GM23338 (cell line): ENCODE measurements around the gene CCL24. TPM values are rescaled to one million over a fixed set of nuclear protein-coding genes. Genes with fewer than 3 reads are reported as not detected.

ENCODE experiments used
- ATAC-seq: fragments of 200-7000 bp; cut with Tn5 transposase; 3 replicates; pipeline ENCODE4 v1.9.1; 2020
- DNase-seq: peaks from one replicate; pipeline ENCODE4 v3.0.0-alpha.2; 2015; ENCODE audit warnings: low spot score
- H2AFZ ChIP-seq: fragments of 200-600 bp; sonication (generic); 2 replicates; pipeline ENCODE4 v1.8.0; 2016; ENCODE audit warnings: antibody characterized with exemption, mild to moderate bottlenecking, moderate library complexity
- H3F3A ChIP-seq: fragments of 200-600 bp; sonication (generic); replicated peaks from 2 replicates; pipeline ENCODE4 v1.8.0; 2017; ENCODE audit warnings: antibody characterized with exemption, mixed run types, low read depth
- H3K27ac ChIP-seq: fragments of 200-600 bp; sonication (generic); 2 replicates; pipeline ENCODE4 v1.6.1; 2016; ENCODE audit warnings: low read depth
- H3K27me3 ChIP-seq: fragments of 200-600 bp; sonication (generic); 2 replicates; pipeline ENCODE4 v1.8.0; 2016; ENCODE audit warnings: mild to moderate bottlenecking, mixed run types, moderate library complexity; ENCODE audit not compliant: insufficient read depth
- H3K36me3 ChIP-seq: fragments of 200-600 bp; sonication (generic); 2 replicates; pipeline ENCODE4 v1.8.0; 2016; ENCODE audit warnings: mild to moderate bottlenecking; ENCODE audit not compliant: insufficient read depth
- H3K4me1 ChIP-seq: fragments of 200-600 bp; sonication (generic); 2 replicates; pipeline ENCODE4 v1.8.0; 2016; ENCODE audit warnings: mild to moderate bottlenecking, moderate library complexity; ENCODE audit not compliant: insufficient read depth
- H3K4me2 ChIP-seq: fragments of 200-600 bp; sonication (generic); 2 replicates; pipeline ENCODE4 v1.7.1; 2017; ENCODE audit warnings: mixed run types
- H3K4me3 ChIP-seq: fragments of 200-600 bp; sonication (generic); 2 replicates; pipeline ENCODE4 v1.6.1; 2016; ENCODE audit warnings: mixed run types
- H3K79me2 ChIP-seq: fragments of 200-600 bp; sonication (generic); replicated peaks from 2 replicates; pipeline ENCODE4 v1.8.0; 2017; ENCODE audit warnings: mild to moderate bottlenecking; ENCODE audit not compliant: insufficient read depth
- H3K9me2 ChIP-seq: fragments of 200-600 bp; sonication (generic); 2 replicates; pipeline ENCODE4 v1.8.0; 2017; ENCODE audit not compliant: insufficient read depth
- H4K20me1 ChIP-seq: fragments of 200-600 bp; sonication (generic); replicated peaks from 2 replicates; pipeline ENCODE4 v1.8.0; 2017; ENCODE audit warnings: mild to moderate bottlenecking; ENCODE audit not compliant: insufficient read depth
- H3K27ac Mint-ChIP-seq: 2 replicates; pipeline ENCODE4 v1.8.0; 2020; ENCODE audit warnings: inconsistent platforms, mild to moderate bottlenecking, moderate library complexity, mixed read lengths
- H3K27me3 Mint-ChIP-seq: 3 replicates; pipeline ENCODE4 v1.8.0; 2022; ENCODE audit warnings: low read depth, mild to moderate bottlenecking, moderate library complexity, mixed read lengths, inconsistent platforms; ENCODE audit not compliant: insufficient read depth, poor library complexity
- H3K36me3 Mint-ChIP-seq: 3 replicates; pipeline ENCODE4 v1.8.0; 2021; ENCODE audit warnings: low read depth, mild to moderate bottlenecking, inconsistent platforms, moderate library complexity, mixed read lengths
- H3K4me1 Mint-ChIP-seq: 3 replicates; pipeline ENCODE4 v1.8.0; 2020; ENCODE audit warnings: mild to moderate bottlenecking, inconsistent platforms, mixed read lengths
- H3K4me3 Mint-ChIP-seq: 3 replicates; pipeline ENCODE4 v1.8.0; 2021; ENCODE audit warnings: moderate library complexity, mild to moderate bottlenecking, inconsistent platforms, mixed read lengths
- H3K9me3 Mint-ChIP-seq: 3 replicates; pipeline ENCODE4 v1.8.0; 2020; ENCODE audit warnings: moderate library complexity, mild to moderate bottlenecking, inconsistent platforms, mixed read lengths
- CREB1 ChIP-seq: fragments of 250-450 bp; sonication (Bioruptor Pico); IDR thresholded peaks from 2 replicates; pipeline ENCODE4 v1.5.0; 2020; ENCODE audit warnings: low read depth, mild to moderate bottlenecking, moderate library complexity
- CTCF ChIP-seq, 2 experiments: fragments of 200-600 bp in 1 of 2; sonication (generic) in 1 of 2; conservative IDR thresholded peaks; 2 replicates each; pipeline versions ENCODE4 v1.5.1 to v1.6.1; 2016 to 2017; ENCODE audit warnings: antibody characterized with exemption in 2 of 2, low read depth in 2 of 2, mild to moderate bottlenecking in 2 of 2, moderate library complexity in 1 of 2
- EZH2 ChIP-seq: fragments of 200-600 bp; sonication (generic); IDR thresholded peaks from one replicate; pipeline ENCODE4 v1.8.0; 2017; ENCODE audit warnings: antibody characterized with exemption, mild to moderate bottlenecking, low read depth; ENCODE audit not compliant: unreplicated experiment
- EZH2phosphoT487 ChIP-seq: fragments of 200-600 bp; sonication (generic); IDR thresholded peaks from one replicate; pipeline ENCODE4 v1.8.1; 2018; ENCODE audit warnings: antibody characterized with exemption; ENCODE audit not compliant: unreplicated experiment
- JUNB ChIP-seq: IDR thresholded peaks from one replicate; pipeline ENCODE4 v1.6.1; 2016; ENCODE audit warnings: antibody characterized with exemption; ENCODE audit not compliant: unreplicated experiment
- NANOG ChIP-seq: IDR thresholded peaks from 2 replicates; pipeline ENCODE4 v1.6.1; 2016; ENCODE audit warnings: antibody characterized with exemption, borderline replicate concordance
- POLR2AphosphoS5 ChIP-seq: IDR thresholded peaks from 2 replicates; pipeline ENCODE4 v1.6.1; 2016; ENCODE audit warnings: antibody characterized with exemption, low read depth
- STAT1 ChIP-seq: IDR thresholded peaks from one replicate; pipeline ENCODE4 v1.6.1; 2016; ENCODE audit warnings: antibody characterized with exemption; ENCODE audit not compliant: unreplicated experiment
- ZNF114 ChIP-seq: fragments of 250-450 bp; sonication (Bioruptor Pico); IDR thresholded peaks from 2 replicates; pipeline ENCODE4 v1.5.0; 2020; ENCODE audit warnings: mild to moderate bottlenecking, moderate library complexity
- ZNF331 ChIP-seq: fragments of 250-450 bp; sonication (Bioruptor Pico); IDR thresholded peaks from 2 replicates; pipeline ENCODE4 v1.5.0; 2020; ENCODE audit warnings: low read depth, mild to moderate bottlenecking, moderate library complexity
- polyA plus RNA-seq: library from polyadenylated mRNA; unstranded; fragments of >200 nt; fragmentation: Nextera tagmentation; extraction: Ambion mirVana; gene quantifications from 2 replicates; pipeline ENCODE4 v1.2.1, GENCODE V29; 2016
- total RNA-seq: library from RNA; depleted of rRNA; stranded (reverse); fragments of >200 nt; shearing (Covaris generic); gene quantifications from 2 replicates; pipeline ENCODE4 v1.2.3, GENCODE V29; 2014
- TF ChIP-seq, protein P1 (sequence below): IDR thresholded peaks from 2 replicates; pipeline ENCODE4 v1.6.1; 2016; ENCODE audit warnings: antibody characterized with exemption
- TF ChIP-seq, protein P2 (sequence below): fragments of 250-450 bp; sonication (Bioruptor Pico); IDR thresholded peaks from 2 replicates; pipeline ENCODE4 v1.5.0; 2020; ENCODE audit warnings: mild to moderate bottlenecking, moderate library complexity
- TF ChIP-seq, protein P3 (sequence below): IDR thresholded peaks from one replicate; pipeline ENCODE4 v1.6.1; 2018; ENCODE audit warnings: antibody characterized with exemption; ENCODE audit not compliant: unreplicated experiment

Gene CCL24
- total and polyA plus RNA-seq, 2 experiments from 2014 or later: not detected

DNA sequence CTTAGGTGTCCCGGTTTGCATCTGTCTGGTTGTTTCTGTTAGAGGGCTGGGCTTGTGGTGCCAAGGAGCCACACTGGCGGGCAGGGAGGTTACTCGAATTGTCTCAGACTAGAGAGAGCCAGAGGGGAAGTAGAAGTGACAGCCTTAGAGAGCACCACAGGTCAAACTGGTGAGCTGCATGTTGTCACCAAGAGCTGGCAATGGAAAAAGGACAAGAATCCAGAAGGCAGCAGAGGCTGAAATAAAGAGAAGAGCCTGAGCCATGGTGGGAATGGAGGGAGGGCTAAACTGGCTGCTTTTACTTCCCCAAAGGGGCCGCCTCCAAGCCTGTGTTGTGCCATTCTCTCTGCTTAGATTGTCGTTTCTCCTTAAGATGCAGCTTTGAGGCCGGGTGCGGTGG lies 34.1 kb upstream of the CCL24 start:
- no peaks in the 10 kb centered on the region for H3K27me3 ChIP-seq
- H3K4me1 Mint-ChIP-seq: no peaks in the 10 kb centered on the region
- H3K4me1 ChIP-seq: no peaks in the 10 kb centered on the region
- no peaks in the 10 kb centered on the region for H3F3A ChIP-seq
- H3K4me2 ChIP-seq: no peak overlapping the region
- H3K9me3 Mint-ChIP-seq: no peaks in the 10 kb centered on the region
- no peaks in the 10 kb centered on the region for H3K27me3 Mint-ChIP-seq
- H3K79me2 ChIP-seq: no peaks in the 10 kb centered on the region
- ATAC-seq (no peak), DNase-seq (no peak)
- TF ChIP-seq, protein P1, sequence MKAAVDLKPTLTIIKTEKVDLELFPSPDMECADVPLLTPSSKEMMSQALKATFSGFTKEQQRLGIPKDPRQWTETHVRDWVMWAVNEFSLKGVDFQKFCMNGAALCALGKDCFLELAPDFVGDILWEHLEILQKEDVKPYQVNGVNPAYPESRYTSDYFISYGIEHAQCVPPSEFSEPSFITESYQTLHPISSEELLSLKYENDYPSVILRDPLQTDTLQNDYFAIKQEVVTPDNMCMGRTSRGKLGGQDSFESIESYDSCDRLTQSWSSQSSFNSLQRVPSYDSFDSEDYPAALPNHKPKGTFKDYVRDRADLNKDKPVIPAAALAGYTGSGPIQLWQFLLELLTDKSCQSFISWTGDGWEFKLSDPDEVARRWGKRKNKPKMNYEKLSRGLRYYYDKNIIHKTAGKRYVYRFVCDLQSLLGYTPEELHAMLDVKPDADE: no peak
- TF ChIP-seq EZH2: no peak
- TF ChIP-seq CTCF (conservative IDR thresholded peaks at IDR 0.05; ENCODE audit: low read depth in 2 of 2): no peak
- no peak for TF ChIP-seq ZNF331
- TF ChIP-seq ZNF114 (CRISPR knock-in tag): no peak
- no peak for TF ChIP-seq POLR2AphosphoS5
- no peak for TF ChIP-seq JUNB
- TF ChIP-seq EZH2phosphoT487: no peak
- TF ChIP-seq CREB1 (CRISPR knock-in tag): no peak
- TF ChIP-seq NANOG: no peak
- TF ChIP-seq, protein P2, sequence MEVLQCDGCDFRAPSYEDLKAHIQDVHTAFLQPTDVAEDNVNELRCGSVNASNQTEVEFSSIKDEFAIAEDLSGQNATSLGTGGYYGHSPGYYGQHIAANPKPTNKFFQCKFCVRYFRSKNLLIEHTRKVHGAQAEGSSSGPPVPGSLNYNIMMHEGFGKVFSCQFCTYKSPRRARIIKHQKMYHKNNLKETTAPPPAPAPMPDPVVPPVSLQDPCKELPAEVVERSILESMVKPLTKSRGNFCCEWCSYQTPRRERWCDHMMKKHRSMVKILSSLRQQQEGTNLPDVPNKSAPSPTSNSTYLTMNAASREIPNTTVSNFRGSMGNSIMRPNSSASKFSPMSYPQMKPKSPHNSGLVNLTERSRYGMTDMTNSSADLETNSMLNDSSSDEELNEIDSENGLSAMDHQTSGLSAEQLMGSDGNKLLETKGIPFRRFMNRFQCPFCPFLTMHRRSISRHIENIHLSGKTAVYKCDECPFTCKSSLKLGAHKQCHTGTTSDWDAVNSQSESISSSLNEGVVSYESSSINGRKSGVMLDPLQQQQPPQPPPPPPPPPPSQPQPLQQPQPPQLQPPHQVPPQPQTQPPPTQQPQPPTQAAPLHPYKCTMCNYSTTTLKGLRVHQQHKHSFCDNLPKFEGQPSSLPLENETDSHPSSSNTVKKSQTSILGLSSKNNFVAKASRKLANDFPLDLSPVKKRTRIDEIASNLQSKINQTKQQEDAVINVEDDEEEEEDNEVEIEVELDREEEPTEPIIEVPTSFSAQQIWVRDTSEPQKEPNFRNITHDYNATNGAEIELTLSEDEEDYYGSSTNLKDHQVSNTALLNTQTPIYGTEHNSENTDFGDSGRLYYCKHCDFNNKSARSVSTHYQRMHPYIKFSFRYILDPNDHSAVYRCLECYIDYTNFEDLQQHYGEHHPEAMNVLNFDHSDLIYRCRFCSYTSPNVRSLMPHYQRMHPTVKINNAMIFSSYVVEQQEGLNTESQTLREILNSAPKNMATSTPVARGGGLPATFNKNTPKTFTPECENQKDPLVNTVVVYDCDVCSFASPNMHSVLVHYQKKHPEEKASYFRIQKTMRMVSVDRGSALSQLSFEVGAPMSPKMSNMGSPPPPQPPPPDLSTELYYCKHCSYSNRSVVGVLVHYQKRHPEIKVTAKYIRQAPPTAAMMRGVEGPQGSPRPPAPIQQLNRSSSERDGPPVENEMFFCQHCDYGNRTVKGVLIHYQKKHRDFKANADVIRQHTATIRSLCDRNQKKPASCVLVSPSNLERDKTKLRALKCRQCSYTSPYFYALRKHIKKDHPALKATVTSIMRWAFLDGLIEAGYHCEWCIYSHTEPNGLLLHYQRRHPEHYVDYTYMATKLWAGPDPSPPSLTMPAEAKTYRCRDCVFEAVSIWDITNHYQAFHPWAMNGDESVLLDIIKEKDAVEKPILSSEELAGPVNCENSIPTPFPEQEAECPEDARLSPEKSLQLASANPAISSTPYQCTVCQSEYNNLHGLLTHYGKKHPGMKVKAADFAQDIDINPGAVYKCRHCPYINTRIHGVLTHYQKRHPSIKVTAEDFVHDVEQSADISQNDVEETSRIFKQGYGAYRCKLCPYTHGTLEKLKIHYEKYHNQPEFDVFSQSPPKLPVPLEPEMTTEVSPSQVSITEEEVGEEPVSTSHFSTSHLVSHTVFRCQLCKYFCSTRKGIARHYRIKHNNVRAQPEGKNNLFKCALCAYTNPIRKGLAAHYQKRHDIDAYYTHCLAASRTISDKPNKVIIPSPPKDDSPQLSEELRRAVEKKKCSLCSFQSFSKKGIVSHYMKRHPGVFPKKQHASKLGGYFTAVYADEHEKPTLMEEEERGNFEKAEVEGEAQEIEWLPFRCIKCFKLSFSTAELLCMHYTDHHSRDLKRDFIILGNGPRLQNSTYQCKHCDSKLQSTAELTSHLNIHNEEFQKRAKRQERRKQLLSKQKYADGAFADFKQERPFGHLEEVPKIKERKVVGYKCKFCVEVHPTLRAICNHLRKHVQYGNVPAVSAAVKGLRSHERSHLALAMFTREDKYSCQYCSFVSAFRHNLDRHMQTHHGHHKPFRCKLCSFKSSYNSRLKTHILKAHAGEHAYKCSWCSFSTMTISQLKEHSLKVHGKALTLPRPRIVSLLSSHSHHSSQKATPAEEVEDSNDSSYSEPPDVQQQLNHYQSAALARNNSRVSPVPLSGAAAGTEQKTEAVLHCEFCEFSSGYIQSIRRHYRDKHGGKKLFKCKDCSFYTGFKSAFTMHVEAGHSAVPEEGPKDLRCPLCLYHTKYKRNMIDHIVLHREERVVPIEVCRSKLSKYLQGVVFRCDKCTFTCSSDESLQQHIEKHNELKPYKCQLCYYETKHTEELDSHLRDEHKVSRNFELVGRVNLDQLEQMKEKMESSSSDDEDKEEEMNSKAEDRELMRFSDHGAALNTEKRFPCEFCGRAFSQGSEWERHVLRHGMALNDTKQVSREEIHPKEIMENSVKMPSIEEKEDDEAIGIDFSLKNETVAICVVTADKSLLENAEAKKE (CRISPR knock-in tag): no peak
- TF ChIP-seq STAT1: no peak
- TF ChIP-seq, protein P3, sequence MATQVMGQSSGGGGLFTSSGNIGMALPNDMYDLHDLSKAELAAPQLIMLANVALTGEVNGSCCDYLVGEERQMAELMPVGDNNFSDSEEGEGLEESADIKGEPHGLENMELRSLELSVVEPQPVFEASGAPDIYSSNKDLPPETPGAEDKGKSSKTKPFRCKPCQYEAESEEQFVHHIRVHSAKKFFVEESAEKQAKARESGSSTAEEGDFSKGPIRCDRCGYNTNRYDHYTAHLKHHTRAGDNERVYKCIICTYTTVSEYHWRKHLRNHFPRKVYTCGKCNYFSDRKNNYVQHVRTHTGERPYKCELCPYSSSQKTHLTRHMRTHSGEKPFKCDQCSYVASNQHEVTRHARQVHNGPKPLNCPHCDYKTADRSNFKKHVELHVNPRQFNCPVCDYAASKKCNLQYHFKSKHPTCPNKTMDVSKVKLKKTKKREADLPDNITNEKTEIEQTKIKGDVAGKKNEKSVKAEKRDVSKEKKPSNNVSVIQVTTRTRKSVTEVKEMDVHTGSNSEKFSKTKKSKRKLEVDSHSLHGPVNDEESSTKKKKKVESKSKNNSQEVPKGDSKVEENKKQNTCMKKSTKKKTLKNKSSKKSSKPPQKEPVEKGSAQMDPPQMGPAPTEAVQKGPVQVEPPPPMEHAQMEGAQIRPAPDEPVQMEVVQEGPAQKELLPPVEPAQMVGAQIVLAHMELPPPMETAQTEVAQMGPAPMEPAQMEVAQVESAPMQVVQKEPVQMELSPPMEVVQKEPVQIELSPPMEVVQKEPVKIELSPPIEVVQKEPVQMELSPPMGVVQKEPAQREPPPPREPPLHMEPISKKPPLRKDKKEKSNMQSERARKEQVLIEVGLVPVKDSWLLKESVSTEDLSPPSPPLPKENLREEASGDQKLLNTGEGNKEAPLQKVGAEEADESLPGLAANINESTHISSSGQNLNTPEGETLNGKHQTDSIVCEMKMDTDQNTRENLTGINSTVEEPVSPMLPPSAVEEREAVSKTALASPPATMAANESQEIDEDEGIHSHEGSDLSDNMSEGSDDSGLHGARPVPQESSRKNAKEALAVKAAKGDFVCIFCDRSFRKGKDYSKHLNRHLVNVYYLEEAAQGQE: no peak
- no peaks in the 10 kb centered on the region for H3K36me3 ChIP-seq
- H3K36me3 Mint-ChIP-seq: no peaks in the 10 kb centered on the region
- H3K27ac ChIP-seq: no peak overlapping the region
- H4K20me1 ChIP-seq: no peaks in the 10 kb centered on the region
- H3K4me3 ChIP-seq: no peak overlapping the region
- H3K4me3 Mint-ChIP-seq: no peak overlapping the region
- no peak overlapping the region for H3K27ac Mint-ChIP-seq
- H2AFZ ChIP-seq: 0 out of 2 replicates have a peak overlapping the region, but pooled peaks have one; percentile 32
- no peaks in the 10 kb centered on the region for H3K9me2 ChIP-seq
